MG63 (cell line): ENCODE data around the gene ZNF280D. TPM values are rescaled to one million over a fixed set of nuclear protein-coding genes. Genes with fewer than 3 reads are reported as not detected.
"Not testable (repeated sequence)": the region's sequence is repeated elsewhere in the genome, so short reads cannot be mapped to it uniquely, and the experiment has no call there.

Experiments used
- DNase-seq: peaks from one replicate; pipeline ENCODE4 v3.0.0-alpha.2; 2020
- H3K27me3 ChIP-seq: fragments of 250-450 bp; sonication (Bioruptor Pico); 2 replicates; pipeline ENCODE4 v1.5.1; 2020; ENCODE audit warnings: mild to moderate bottlenecking, moderate library complexity
- H3K36me3 ChIP-seq: fragments of 250-450 bp; sonication (Bioruptor Pico); 2 replicates; pipeline ENCODE4 v1.5.1; 2020; ENCODE audit warnings: mild to moderate bottlenecking, moderate library complexity
- H3K4me3 ChIP-seq: fragments of 250-450 bp; sonication (Bioruptor Pico); 2 replicates; pipeline ENCODE4 v1.5.1; 2020; ENCODE audit warnings: mild to moderate bottlenecking, moderate library complexity
- H3K9me3 ChIP-seq: fragments of 250-450 bp; sonication (Bioruptor Pico); 2 replicates; pipeline ENCODE4 v1.5.1; 2020; ENCODE audit warnings: mild to moderate bottlenecking, moderate library complexity
- total RNA-seq: library from RNA; depleted of rRNA; stranded (reverse); fragments of >200 nt; shearing (Covaris generic); gene quantifications from 2 replicates; pipeline ENCODE4 v1.2.3, GENCODE V29; 2014; ENCODE audit warnings: low replicate concordance

ZNF280D gene
- total RNA-seq, 1 experiment from 2014 or later, result 12.2 TPM

DNA sequence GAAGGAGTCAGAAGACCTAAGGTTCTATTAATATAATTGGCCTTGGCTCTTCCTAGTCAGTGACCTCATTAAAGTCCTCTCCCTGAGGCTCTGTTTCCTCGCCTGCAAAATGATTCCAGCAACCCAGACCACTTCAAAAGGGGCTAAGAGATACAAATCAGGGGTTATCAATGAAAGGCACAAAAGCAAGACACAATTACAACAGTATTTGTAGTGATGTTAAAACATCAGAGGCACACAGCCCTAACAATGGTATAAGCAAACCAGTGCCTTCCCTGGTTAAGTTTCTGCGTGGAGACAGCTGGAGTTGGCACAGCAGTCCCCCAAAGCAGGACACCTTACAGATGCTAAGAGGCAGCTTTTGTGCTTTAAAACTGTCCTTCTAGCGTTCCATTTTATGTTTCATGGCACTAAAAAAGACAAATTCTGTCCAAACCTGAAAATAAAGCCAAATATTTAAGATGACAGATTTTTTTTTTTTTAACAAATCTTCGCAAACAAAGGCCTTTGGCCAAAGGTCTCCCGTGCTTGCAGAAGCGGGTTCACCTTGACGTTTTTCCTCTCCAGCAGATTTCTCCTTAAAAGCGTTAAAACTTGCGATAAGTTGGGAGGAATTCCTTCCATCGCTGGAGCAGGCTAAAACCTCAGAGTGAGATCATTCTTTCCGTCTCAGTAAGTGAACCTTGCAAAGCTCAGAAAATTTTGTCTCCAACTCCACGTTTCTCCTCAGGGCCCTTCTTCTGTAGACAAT is 999 bp downstream of the ZNF280D start:
- Histone ChIP-seq H3K36me3 (peaks cover 9% of the 10 kb centered on the region), H3K9me3 (peaks cover 3% of the 10 kb centered on the region; the same call in 1 of the 2 replicates)
- peak; percentile 7 for DNase-seq

DNA sequence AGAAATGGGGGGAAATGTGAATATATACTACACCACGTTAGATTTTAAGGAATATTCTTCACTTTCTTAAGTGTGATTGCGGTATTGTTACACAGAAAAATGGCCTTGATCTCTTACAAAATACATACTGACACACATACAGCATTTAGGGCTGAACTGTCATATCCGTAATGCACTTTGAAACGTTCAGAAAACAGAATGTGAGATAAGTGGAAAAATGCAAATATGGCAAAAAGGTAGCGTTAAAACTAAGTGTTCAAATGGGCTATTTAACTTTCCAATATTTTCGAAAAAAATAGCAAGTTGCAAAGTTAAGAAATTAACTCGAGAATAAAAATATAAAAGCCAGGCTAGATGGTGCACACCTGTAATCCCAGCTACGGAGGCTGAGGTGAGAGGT is 1.8 kb downstream of the ZNF280D start:
- H3K27me3 ChIP-seq, result no peaks in the 10 kb centered on the region
- H3K4me3 ChIP-seq, result peak overlapping the region; percentile 85
- H3K9me3 ChIP-seq, result peaks cover 3% of the 10 kb centered on the region; the same call in 1 of the 2 replicates
- peaks cover 13% of the 10 kb centered on the region for H3K36me3 ChIP-seq
- DNase-seq, result no peak

More for the DNA sequence above, 999 bp downstream of the ZNF280D start:
- Histone ChIP-seq H3K4me3 (peak overlapping the region; percentile 85), H3K27me3 (no peaks in the 10 kb centered on the region)

DNA sequence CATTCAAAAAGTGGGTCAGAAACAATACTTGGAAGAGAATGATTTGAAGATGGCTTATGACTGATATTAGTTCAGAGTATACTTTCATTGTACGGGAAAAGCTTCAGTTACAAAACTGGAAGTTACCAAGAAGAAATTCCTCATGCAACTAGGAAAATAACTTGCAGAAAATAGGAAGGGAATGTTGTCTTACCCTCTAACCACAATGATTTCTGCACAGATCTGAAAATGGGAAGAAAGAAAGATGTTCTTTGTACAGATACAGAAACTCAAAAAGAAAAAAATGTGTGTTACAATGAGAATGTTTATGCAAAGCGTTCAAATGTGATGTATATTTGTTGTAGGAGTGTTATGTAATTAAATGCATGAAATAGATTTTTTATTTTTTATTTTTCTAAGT is 3.7 kb downstream of the ZNF280D start:
- Histone ChIP-seq H3K9me3 (peaks cover 3% of the 10 kb centered on the region; the same call in 1 of the 2 replicates), H3K27me3 (no peaks in the 10 kb centered on the region), H3K4me3 (no peak overlapping the region), H3K36me3 (peaks cover 17% of the 10 kb centered on the region)
- no peak for DNase-seq

DNA sequence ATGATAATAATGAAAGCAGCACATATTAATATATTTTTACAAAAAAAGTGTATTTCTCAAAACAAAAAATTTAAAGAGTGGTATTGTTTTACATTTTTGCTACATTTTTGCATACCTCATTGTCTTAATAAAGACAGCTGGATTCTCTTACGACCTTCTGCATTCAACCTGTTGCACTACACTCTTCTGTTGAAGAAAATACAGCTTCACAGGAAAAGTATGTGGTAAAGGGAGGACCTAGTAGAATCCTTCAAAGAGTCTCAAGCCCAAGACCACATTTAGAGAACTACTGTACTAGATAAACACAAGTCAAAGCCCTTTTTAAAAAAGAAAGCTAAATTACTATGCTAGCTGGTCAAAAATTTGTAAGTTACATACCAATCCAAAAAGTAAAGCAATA is 7.9 kb downstream of the ZNF280D start:
- DNase-seq, result no peak
- Histone ChIP-seq H3K9me3 (no peaks in the 10 kb centered on the region), H3K4me3 (no peak overlapping the region), H3K36me3 (peaks cover 31% of the 10 kb centered on the region), H3K27me3 (no peaks in the 10 kb centered on the region)

DNA sequence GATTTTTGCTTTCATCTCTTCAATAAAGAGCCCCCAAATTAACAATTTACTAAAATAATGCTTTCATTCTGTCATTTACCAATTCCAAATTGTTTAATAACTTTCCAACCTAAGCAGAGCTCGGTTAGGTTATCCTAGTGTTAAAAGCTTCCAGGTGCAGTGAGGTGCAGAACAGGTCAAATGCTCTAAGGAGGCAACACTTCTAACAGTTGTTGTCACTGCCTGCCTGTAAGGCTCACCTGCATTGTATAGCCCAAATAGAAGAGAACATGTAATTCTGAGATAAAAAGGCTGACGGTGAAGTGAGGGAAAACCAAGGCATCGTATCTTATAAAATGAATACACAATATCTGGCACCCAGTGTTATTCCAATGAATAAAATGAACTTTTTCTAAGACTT is 9.1 kb downstream of the ZNF280D start:
- DNase-seq, result no peak
- H3K4me3 ChIP-seq, result no peak overlapping the region
- peaks cover 27% of the 10 kb centered on the region for H3K36me3 ChIP-seq
- no peaks in the 10 kb centered on the region for H3K9me3 ChIP-seq
- H3K27me3 ChIP-seq, result no peaks in the 10 kb centered on the region

DNA sequence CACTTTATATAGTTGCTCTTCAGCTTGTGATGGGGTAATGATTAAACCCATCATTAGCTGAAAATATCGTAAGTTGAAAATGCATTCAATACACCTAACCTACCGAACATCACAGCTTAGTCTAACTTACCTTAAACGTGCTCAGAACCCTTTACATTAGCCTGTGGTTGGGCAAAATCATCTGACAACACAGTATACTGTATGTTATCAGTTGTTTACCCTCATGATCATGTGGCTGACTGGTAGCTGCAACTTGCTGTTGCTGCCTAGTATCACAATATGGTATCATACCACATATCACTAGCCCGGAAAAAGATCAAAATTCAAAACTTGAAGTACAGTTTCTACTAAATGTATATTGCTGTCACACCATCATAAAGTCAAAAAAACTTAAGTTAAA is 9.5 kb downstream of the ZNF280D start:
- H3K36me3 ChIP-seq, result peaks cover 27% of the 10 kb centered on the region
- no peak overlapping the region for H3K4me3 ChIP-seq
- H3K27me3 ChIP-seq, result no peaks in the 10 kb centered on the region
- DNase-seq, result no peak
- H3K9me3 ChIP-seq, result no peaks in the 10 kb centered on the region

DNA sequence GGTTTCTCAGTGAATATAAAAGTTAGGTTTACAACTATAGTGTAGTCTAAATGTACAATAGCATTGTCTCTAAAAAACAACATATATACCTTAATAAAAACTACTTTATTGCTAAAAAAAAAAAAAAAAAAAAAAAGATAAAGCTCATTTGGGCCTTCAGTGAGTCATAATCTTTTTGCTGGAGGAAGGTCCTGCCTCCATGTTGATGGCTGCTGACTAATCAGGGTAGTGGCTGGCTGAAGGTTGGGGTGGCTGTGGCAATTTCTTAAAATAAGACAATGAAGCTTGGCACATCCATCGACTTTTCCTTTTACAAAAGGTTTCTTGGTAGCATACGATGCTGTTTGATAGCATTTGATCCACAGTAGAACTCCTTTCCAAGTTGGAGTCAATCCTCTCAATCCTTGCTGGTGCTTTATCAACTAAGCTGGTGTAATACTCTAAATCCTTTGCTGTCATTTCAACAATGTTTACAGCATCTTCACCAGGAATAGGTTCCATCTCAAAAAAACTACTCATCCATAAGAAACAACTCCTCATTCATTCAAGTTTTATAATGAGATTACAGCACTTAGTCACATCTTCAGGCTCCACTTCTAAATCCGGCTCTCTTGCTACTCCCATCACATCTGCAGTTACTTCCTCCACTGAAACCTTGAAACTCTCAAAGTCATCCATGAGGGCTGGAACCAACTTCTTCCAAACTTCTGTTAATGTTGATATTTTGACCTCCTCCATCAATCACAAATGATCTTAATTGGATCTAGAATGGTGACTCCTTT is 13.3 kb downstream of the ZNF280D start:
- DNase-seq, result peak; percentile 31
- H3K36me3 ChIP-seq, result peaks cover 21% of the 10 kb centered on the region
- no peak overlapping the region for H3K4me3 ChIP-seq
- H3K9me3 ChIP-seq, result no peaks in the 10 kb centered on the region
- H3K27me3 ChIP-seq, result no peaks in the 10 kb centered on the region

DNA sequence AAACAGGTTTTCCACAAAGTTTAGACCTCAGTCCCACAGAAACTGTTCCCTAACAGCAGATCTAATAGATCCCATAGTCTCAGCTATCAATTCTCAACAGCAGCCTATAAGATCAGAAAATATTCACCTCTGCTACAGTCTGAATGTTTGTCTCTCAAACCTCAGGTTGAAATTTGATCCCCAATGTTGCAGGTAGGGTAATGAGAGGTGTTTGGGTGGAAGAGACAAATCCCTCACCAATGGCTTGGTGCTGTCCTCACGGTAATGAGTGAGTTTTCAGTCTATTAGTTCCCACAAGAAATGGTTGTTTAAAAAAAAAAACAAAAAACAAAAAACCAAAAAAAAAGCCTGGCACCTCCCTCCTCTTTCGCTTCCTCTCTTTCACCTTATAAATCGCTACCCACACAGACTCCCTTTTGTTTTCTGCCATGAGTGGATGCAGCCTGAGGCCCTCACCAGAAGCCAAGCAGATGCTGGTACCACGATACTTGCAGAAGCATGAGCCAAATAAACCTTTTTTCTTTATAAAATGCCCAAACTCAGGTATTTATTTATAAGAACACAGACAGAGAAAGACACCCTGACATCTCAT is 14.2 kb downstream of the ZNF280D start:
- Histone ChIP-seq H3K36me3 (peaks cover 15% of the 10 kb centered on the region), H3K9me3 (no peaks in the 10 kb centered on the region), H3K27me3 (no peaks in the 10 kb centered on the region), H3K4me3 (no peak overlapping the region)
- no peak for DNase-seq

DNA sequence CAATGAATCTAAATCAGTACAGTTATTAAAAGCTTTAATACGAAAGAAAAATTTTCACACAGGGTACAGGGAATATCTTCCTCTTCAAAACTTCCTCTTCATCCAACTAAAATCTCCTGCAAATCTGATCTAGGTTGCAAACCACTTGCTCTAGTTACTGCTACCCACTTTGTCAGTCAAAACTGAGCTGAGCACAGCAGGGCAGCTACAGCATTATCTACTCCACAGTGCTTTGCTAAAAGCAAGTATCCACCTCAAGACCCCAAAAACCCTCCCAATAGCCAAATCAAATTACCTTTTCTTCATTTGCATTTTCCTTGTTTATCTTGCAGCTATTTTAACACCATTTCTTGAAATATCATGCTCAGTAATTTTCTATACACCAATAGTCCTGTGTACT is 14.7 kb downstream of the ZNF280D start:
- DNase-seq, result no peak
- Histone ChIP-seq H3K36me3 (peaks cover 10% of the 10 kb centered on the region), H3K4me3 (no peak overlapping the region), H3K27me3 (no peaks in the 10 kb centered on the region), H3K9me3 (no peaks in the 10 kb centered on the region)

DNA sequence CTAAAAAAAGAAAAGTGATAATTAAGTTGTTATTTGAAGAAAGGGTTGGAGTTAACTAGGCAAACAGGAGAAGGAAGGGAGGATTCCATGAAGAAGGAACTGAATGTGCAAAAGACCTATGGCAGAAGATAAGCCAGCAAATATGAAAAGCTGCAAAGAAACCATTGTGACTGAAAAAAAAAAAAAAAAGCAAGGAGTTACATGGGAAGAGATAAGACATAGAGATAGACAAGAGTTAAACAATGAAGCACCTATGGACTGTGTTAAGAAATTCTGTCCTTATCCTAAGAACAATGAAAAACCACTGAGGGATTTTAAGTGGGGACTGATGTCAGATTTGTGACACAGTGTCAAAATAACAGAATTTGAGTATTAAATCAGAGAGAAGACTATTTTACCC is 17.0 kb downstream of the ZNF280D start:
- Histone ChIP-seq H3K36me3 (no peaks in the 10 kb centered on the region), H3K27me3 (no peaks in the 10 kb centered on the region), H3K9me3 (no peaks in the 10 kb centered on the region), H3K4me3 (no peak overlapping the region)
- DNase-seq, result no peak

DNA sequence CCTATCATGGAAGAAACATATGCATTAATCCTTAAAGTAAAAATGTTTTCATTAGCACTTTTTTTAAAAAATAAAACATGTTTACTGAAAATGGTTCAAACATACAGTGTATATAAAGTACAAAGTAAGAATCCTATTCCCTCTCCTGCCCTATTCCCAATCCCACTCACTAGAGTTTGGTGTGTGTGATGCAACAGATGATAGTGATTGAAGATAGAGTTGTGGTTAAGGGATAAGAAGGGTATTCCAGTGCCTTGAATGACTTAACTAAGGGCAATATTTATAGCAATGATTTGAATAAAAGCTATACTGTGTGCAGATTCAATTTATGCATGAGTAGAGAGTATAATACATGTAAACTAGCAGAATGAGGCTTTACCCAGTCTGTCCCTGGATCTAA is 18.1 kb downstream of the ZNF280D start:
- Histone ChIP-seq H3K27me3 (no peaks in the 10 kb centered on the region), H3K36me3 (no peaks in the 10 kb centered on the region), H3K4me3 (no peak overlapping the region), H3K9me3 (no peaks in the 10 kb centered on the region)
- no peak for DNase-seq

DNA sequence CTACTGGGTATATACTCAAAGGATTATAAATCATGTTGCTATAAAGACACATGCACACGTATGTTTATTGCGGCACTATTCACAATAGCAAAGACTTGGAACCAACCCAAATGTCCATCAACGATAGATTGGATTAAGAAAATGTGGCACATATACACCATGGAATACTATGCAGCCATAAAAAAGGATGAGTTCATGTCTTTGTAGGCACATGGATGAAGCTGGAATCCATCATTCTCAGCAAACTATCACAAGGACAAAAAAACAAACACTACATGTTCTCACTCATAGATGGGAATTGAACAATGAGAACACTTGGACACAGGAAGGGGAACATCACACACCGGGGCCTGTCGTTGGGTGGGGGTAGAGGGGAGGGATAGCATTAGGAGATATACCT is 23.8 kb downstream of the ZNF280D start:
- peaks cover 11% of the 10 kb centered on the region; the same call in 1 of the 2 replicates for H3K36me3 ChIP-seq
- H3K9me3 ChIP-seq, DNase-seq, H3K27me3 ChIP-seq, H3K4me3 ChIP-seq: not testable (repeated sequence)

DNA sequence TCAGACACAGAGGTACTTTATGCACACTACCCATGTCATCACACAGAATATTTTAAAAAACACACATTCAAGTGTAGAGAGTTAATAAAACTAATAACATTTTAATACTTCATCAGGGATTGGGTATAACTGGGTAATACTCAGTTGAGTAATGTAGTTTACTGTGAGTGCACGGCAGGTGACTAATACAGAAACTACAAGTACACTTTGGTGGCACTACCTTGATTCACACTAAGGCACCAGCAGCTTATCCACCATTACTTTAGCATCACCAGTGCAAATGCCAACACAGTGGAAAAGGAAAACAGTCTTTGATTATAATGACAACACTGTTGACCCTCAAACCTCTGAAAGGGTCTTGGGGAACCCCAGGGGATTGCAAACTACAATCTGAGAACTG is 33.6 kb downstream of the ZNF280D start:
- Histone ChIP-seq H3K27me3 (no peaks in the 10 kb centered on the region), H3K36me3 (peaks cover 37% of the 10 kb centered on the region), H3K9me3 (no peaks in the 10 kb centered on the region), H3K4me3 (no peak overlapping the region)
- DNase-seq, result no peak

DNA sequence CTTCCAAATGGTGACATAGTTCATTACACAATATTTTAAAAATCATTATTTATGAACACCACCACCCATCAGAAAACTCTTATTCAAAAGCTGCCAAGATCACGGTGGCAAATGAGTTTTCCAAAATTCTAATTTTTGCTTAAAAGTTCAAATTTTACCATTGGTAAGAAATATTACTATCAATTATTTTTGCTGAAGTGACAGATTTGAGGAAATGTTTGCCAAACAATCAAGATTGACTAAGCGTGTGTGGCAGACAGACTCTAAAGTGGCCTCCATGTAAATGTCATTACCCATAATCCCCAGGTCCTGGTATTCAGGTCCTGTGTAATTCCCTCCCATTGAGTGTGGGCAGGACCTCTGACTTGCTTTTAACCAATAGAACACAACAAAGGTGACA is 35.0 kb downstream of the ZNF280D start:
- DNase-seq, result no peak
- H3K27me3 ChIP-seq, result no peaks in the 10 kb centered on the region
- H3K36me3 ChIP-seq, result peaks cover 31% of the 10 kb centered on the region
- H3K9me3 ChIP-seq, result no peaks in the 10 kb centered on the region
- no peak overlapping the region for H3K4me3 ChIP-seq

DNA sequence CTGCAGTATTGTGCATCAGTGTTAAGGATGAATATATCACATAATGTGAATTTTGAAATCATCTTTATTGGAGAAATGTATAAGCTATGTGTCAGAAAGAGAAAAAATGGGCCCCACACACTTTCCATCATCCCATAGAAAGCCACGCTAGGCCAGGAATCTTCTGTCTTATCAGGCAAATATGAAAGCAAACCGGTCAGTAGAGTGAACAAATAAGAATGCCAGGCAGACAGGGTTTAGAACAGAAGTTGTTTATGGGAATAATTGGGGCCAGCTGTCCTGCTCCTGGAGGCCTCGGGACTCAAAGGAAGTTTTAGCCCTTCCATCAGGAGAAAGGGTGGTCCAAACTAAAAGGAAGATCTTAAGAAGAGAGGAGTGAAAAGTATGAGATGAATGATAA is 39.5 kb downstream of the ZNF280D start:
- Histone ChIP-seq H3K36me3 (peaks cover 4% of the 10 kb centered on the region; the same call in 1 of the 2 replicates), H3K27me3 (no peaks in the 10 kb centered on the region), H3K4me3 (no peak overlapping the region), H3K9me3 (no peaks in the 10 kb centered on the region)
- no peak for DNase-seq

DNA sequence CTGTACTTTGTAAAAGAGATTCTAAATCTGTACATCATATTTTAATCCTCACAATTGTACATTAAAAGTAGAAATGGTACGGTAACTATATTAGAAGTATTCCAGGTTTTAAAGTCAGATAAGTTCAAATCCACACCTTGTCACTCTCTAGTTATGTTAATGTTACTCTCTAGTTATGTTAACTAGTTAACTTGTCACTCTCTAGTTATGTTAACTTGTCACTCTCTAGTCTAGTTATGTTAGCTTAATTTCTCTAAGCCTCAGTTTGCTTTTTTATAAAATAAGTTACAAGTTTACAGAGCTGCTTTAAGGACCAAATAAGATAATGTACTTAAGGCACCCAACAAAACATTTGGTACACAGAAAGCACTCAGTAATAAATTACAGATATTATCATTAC is 42.6 kb downstream of the ZNF280D start:
- Histone ChIP-seq H3K9me3 (no peaks in the 10 kb centered on the region), H3K36me3 (no peaks in the 10 kb centered on the region; the same call in 1 of the 2 replicates), H3K4me3 (no peak overlapping the region), H3K27me3 (no peaks in the 10 kb centered on the region)
- DNase-seq, result no peak

DNA sequence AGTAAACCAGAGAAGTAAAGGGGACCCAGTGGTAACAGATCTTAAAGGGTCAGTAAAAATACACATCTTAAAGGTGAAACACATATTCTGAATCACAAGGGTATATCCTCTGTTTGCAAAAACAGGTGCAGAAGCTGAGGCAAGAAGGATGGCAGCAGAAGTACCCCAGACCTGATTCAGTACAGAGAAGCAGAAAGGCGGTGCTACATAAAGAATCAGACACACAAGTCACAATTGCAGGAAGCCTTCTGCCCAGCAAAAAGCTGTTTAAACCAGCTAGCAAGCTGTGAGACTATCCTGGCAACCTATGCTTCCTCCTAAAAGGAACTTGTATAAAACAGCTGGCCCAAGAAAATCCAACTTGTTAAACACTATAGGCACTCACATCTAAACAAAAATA is 49.4 kb downstream of the ZNF280D start:
- DNase-seq, result no peak
- Histone ChIP-seq H3K4me3 (no peak overlapping the region), H3K27me3 (no peaks in the 10 kb centered on the region), H3K9me3 (no peaks in the 10 kb centered on the region), H3K36me3 (peaks cover 2% of the 10 kb centered on the region; the same call in 1 of the 2 replicates)
